CD4-positive, alpha-beta T cell (primary cell): ENCODE data around the gene WFDC5. TPM values are rescaled to one million over a fixed set of nuclear protein-coding genes. Genes with fewer than 3 reads are reported as not detected.

Experiments used
- ATAC-seq: fragments of 200-7000 bp; cut with Tn5 transposase; one replicate; pipeline ENCODE4 v1.10.0; 2022; ENCODE audit warnings: mild to moderate bottlenecking; ENCODE audit not compliant: poor library complexity
- CTCF ChIA-PET: fragments of 350-600 bp; sonication (Branson Sonifier 250); formaldehyde crosslinking; loops from one replicate; lab custom pipeline; 2021; ENCODE audit warnings: antibody characterized with exemption, inconsistent platforms; lab: Charles Lee
- POLR2A ChIA-PET: fragments of 350-600 bp; sonication (Branson Sonifier 250); formaldehyde crosslinking; loops from one replicate; lab custom pipeline; 2021; ENCODE audit warnings: antibody characterized with exemption, inconsistent platforms; lab: Charles Lee
- DNase-seq, 14 experiments: peaks; one replicate each; pipeline ENCODE4 v3.0.0-alpha.2; 2013 to 2020; ENCODE audit warnings: mixed read lengths in 2 of 14
- H3K27ac ChIP-seq, 2 donors: one replicate each; pipeline versions ENCODE4 v1.5.1 to v1.7.0; 2013; ENCODE audit warnings: low read length in 2 of 2, low read depth in 1 of 2, mild to moderate bottlenecking in 1 of 2
- H3K27me3 ChIP-seq, 2 experiments: 1 replicate in 1 of 2; 2 replicates in 1 of 2; pipeline versions ENCODE4 v1.6.1 to v1.7.0; 2013; ENCODE audit warnings: low read length in 2 of 2, control low read depth in 1 of 2, mild to moderate bottlenecking in 1 of 2, moderate library complexity in 1 of 2; ENCODE audit not compliant: insufficient read depth in 2 of 2, control insufficient read depth in 1 of 2
- H3K36me3 ChIP-seq: one replicate; pipeline ENCODE4 v1.6.1; 2013; ENCODE audit warnings: low read length, control low read depth; ENCODE audit not compliant: insufficient read depth
- H3K4me1 ChIP-seq: one replicate; pipeline ENCODE4 v1.6.1; 2013; ENCODE audit warnings: low read length, control low read depth; ENCODE audit not compliant: insufficient read depth
- H3K4me3 ChIP-seq: one replicate; pipeline ENCODE4 v1.5.1; 2013; ENCODE audit warnings: mild to moderate bottlenecking, low read length, moderate library complexity
- H3K9me3 ChIP-seq, 2 experiments: 1 replicate in 1 of 2; 2 replicates in 1 of 2; pipeline versions ENCODE4 v1.6.1 to v1.7.0; 2013; ENCODE audit warnings: low read length in 2 of 2, mild to moderate bottlenecking in 2 of 2, control low read depth in 1 of 2, moderate library complexity in 1 of 2; ENCODE audit not compliant: control insufficient read depth in 1 of 2, insufficient read depth in 1 of 2
- H3K27ac Mint-ChIP-seq: one replicate; pipeline ENCODE4 v1.8.0; 2020; ENCODE audit warnings: mixed read lengths
- H3K27me3 Mint-ChIP-seq: one replicate; pipeline ENCODE4 v1.8.0; 2021; ENCODE audit warnings: mixed read lengths
- H3K36me3 Mint-ChIP-seq: one replicate; pipeline ENCODE4 v1.8.0; 2021; ENCODE audit warnings: low read depth, mixed read lengths
- H3K4me1 Mint-ChIP-seq: one replicate; pipeline ENCODE4 v1.8.0; 2021; ENCODE audit warnings: low read depth, mixed read lengths
- H3K4me3 Mint-ChIP-seq: one replicate; pipeline ENCODE4 v1.8.0; 2020; ENCODE audit warnings: mild to moderate bottlenecking, mixed read lengths
- H3K9me3 Mint-ChIP-seq: one replicate; pipeline ENCODE4 v1.8.0; 2020; ENCODE audit warnings: mixed read lengths
- intact Hi-C, 2 experiments: fragments of 100-400 bp; cut with DNase I in 1 of 2; cut with micrococcal nuclease in 1 of 2; formaldehyde crosslinking; loops; one replicate each; pipeline versions ENCODE4 v1.15.1 to v1.9.0; 2023 to 2025; cut with DNase I, micrococcal nuclease
- total RNA-seq, 174 experiments: library from RNA in 2 of 174; stranded (reverse) in 2 of 174; gene quantifications; one replicate each; pipeline ENCODE4 v1.2.3 and lab custom pipeline; 2021 to 2026
- TF ChIP-seq, protein P1 (sequence below): fragments of 200-600 bp; IDR thresholded peaks from one replicate; pipeline ENCODE4 v1.8.0; 2022; ENCODE audit warnings: antibody characterized with exemption, mild to moderate bottlenecking

WFDC5 gene
- total RNA-seq, 2 experiments from 2014 or later = not detected

GRCh38 chr20:45094864-45095574 lies 20.0 kb downstream of the WFDC5 start:
- TF ChIP-seq, protein P1, sequence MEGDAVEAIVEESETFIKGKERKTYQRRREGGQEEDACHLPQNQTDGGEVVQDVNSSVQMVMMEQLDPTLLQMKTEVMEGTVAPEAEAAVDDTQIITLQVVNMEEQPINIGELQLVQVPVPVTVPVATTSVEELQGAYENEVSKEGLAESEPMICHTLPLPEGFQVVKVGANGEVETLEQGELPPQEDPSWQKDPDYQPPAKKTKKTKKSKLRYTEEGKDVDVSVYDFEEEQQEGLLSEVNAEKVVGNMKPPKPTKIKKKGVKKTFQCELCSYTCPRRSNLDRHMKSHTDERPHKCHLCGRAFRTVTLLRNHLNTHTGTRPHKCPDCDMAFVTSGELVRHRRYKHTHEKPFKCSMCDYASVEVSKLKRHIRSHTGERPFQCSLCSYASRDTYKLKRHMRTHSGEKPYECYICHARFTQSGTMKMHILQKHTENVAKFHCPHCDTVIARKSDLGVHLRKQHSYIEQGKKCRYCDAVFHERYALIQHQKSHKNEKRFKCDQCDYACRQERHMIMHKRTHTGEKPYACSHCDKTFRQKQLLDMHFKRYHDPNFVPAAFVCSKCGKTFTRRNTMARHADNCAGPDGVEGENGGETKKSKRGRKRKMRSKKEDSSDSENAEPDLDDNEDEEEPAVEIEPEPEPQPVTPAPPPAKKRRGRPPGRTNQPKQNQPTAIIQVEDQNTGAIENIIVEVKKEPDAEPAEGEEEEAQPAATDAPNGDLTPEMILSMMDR = no peak
- no peak overlapping the region for H3K4me3 ChIP-seq

DNA sequence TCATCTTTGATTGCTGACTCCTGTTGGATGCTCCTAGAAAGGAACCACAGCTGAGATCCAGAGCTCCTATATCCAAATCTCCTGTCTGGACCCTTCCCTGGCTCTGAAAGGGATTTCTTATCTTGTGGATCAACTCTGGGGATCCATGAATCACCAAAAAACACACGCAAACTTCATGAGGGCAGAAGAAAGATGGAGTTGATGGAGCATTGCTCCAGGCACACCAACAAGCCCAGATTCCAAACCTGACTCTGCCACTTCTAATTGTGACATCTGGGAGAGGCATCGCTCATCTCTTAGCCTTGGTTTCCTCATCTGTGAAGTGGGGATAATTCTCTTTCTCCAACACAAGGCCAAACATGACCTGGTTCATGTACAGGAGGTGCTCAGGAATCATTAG lies 20.8 kb downstream of the WFDC5 start:
- intact Hi-C loops = loop anchor here (5.0 kb wide), 3 partner anchors 82 to 407 kb away; partner anchors contain the start of gene PABPC1L (in 1 of the 2)
- Mint-ChIP-seq H3K4me1 (peaks cover 16% of the 10 kb centered on the region), H3K4me3 (no peak overlapping the region), H3K27me3 (peaks cover 28% of the 10 kb centered on the region), H3K36me3 (peaks cover 8% of the 10 kb centered on the region), H3K9me3 (no peaks in the 10 kb centered on the region), H3K27ac (no peak overlapping the region)
- ChIA-PET POLR2A (interaction anchor here (0.6 to 1.6 kb wide), 2 partner anchors 11 to 49 kb away, joined by 3 to 10 read pairs; no protein-coding TSS in a partner anchor), CTCF (interaction anchor here (0.5 to 5.0 kb wide), 4 partner anchors 28 to 113 kb away, joined by 3 to 37 read pairs (median 18); no protein-coding TSS in a partner anchor)
- H3K27me3 ChIP-seq = peaks cover 21 to 26% of the 10 kb centered on the region in 2 experiments
- ATAC-seq (no peak), DNase-seq (no peak)
- H3K9me3 ChIP-seq = peaks cover 0 to 7% of the 10 kb centered on the region in 2 experiments
- H3K4me1 ChIP-seq = peaks cover 9% of the 10 kb centered on the region
- TF ChIP-seq, protein P1 = no peak
- no peak overlapping the region for H3K27ac ChIP-seq
- H3K4me3 ChIP-seq = no peak overlapping the region
- H3K36me3 ChIP-seq = peaks cover 6% of the 10 kb centered on the region

More at GRCh38 chr20:45094864-45095574, 20.0 kb downstream of the WFDC5 start:
- no peak for ATAC-seq
- Mint-ChIP-seq H3K4me3 (no peak overlapping the region), H3K27me3 (peaks cover 36% of the 10 kb centered on the region), H3K9me3 (no peaks in the 10 kb centered on the region), H3K4me1 (peaks cover 16% of the 10 kb centered on the region), H3K27ac (no peak overlapping the region), H3K36me3 (peaks cover under 1% of the 10 kb centered on the region)
- POLR2A ChIA-PET = interaction anchor here (0.6 to 1.6 kb wide), 5 partner anchors 13 to 216 kb away, joined by 3 to 10 read pairs (median 4); no protein-coding TSS in a partner anchor
- peaks cover 9% of the 10 kb centered on the region for H3K4me1 ChIP-seq
- intact Hi-C loops = loop anchor here (5.0 kb wide), 5 partner anchors 83 to 677 kb away; partner anchors contain the start of gene PABPC1L (in 1 of the 2)
- peaks cover 5% of the 10 kb centered on the region for H3K36me3 ChIP-seq
- CTCF ChIA-PET = interaction anchor here (0.8 to 5.0 kb wide), 12 partner anchors 10 to 676 kb away, joined by 3 to 37 read pairs (median 6); no protein-coding TSS in a partner anchor
- H3K27me3 ChIP-seq = peaks cover 25 to 34% of the 10 kb centered on the region in 2 experiments
- peaks cover 0 to 7% of the 10 kb centered on the region in 2 experiments for H3K9me3 ChIP-seq
- DNase-seq = no peak
- H3K27ac ChIP-seq = no peak overlapping the region

- no peak for ATAC-seq
- intact Hi-C loops = loop anchor here (5.0 kb wide), 3 partner anchors 81 to 406 kb away; partner anchors contain the start of gene PABPC1L (in 1 of the 2)
- Mint-ChIP-seq H3K27me3 (peaks cover 20% of the 10 kb centered on the region), H3K9me3 (no peaks in the 10 kb centered on the region), H3K4me3 (no peak overlapping the region), H3K36me3 (peaks cover 16% of the 10 kb centered on the region), H3K27ac (no peak overlapping the region), H3K4me1 (peaks cover 11% of the 10 kb centered on the region)
- no peak overlapping the region for H3K27ac ChIP-seq
- H3K4me1 ChIP-seq = peaks cover 5% of the 10 kb centered on the region
- peaks cover 14 to 16% of the 10 kb centered on the region in 2 experiments for H3K27me3 ChIP-seq
- no peak overlapping the region for H3K4me3 ChIP-seq
- TF ChIP-seq, protein P1 = no peak
- ChIA-PET CTCF (no interaction called here), POLR2A (no interaction called here)
- H3K36me3 ChIP-seq = peaks cover 6% of the 10 kb centered on the region
- DNase-seq = no peak
- peaks cover 0 to 4% of the 10 kb centered on the region in 2 experiments for H3K9me3 ChIP-seq
Observed at GRCh38 chr20:45092898-45093297, 22.1 kb downstream of the WFDC5 start.
